ENCODE results near the gene PPP2R2B. TPM values are rescaled to one million over a fixed set of nuclear protein-coding genes. Genes with fewer than 3 reads are reported as not detected.

Gene PPP2R2B
- polyA plus RNA-seq, 1 donor = 11.5 TPM

DNA sequence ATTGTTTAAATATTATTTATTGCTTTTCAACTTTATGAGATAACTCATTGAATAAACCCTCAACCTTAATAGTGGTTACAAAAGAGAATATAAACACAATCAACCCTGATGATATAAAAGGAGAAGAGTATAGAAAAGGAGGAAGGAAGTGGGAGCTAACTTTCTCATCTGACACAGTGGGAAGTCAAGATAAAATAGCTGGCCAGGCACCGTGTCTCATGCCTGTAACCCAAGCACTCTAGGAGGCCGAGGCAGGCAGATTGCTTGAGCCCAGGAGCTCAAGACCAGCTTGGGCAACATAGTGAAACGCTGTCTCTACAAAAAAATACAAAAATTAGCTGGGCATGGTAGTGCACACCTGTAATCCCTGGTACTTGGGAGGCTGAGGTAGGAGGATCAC lies 93.5 kb downstream of the PPP2R2B start:
- no peak for DNase-seq

DNA sequence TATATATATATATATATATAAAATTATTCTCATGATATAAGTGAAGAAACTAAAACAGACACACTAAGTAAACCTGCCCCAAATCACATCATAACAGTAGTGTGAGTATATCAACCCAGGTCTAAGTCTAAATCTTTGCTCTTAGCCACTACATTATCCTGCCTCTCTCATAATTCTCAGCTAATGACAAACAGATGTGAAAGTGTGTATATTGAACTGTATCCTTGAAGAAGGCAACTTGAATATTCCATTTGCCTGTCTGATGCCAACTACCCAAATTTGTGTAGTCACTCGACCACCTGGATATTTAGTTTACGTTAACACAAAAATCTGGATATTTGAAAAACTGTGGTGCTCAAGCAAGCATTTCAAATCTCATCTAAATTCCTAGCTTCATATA lies 97.4 kb downstream of the PPP2R2B start:
- DNase-seq = no peak

DNA sequence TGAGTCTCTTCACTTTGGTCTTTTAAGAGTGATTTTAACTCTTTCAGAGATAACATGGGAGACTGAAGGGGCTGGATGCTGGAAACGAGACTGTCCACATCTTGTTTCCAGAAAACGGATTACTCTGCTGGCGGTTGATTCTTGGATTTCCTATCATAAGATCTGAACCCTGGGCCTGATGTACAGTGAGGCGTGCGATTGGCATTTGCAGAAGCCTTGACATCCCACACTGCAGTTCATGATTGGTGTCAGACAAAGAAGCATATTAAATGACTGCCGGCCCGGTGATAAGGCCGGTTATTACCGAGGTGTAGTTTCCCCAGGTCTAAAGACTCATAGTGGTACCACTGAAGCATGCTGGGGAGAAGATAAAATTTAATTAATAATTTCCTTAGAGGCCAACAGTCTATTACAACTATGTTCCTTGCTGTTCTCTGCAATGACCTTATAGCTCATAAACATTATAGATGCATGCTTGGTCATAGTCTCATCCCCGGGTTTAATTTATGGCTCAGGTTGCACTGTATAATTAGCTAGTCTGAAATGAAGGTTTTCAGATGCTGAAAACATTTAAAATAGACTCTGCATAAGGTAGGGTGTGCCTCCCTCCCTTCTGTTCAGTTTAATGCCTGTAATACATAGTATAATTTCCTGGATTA lies 99.2 kb downstream of the PPP2R2B start:
- DNase-seq = no peak

DNA sequence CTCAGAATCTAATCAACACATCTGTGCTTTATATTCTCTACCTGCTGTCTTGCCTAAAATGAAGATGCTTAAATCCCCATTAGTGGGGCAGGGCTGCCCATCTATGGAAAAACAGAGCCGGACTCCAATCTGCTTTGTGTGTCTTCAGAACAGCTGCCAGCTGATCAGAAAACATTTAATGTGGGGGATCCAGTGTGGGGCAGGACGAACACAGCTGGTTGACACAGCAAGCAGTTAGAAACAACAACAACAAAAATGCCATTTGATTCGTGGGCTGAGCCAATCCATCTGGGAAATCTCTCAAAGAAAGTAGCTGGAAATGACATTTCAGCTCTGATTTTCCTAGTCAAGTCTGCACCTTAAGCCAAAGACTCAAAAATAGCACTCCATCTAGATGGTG lies 99.8 kb downstream of the PPP2R2B start:
- DNase-seq = no peak

DNA sequence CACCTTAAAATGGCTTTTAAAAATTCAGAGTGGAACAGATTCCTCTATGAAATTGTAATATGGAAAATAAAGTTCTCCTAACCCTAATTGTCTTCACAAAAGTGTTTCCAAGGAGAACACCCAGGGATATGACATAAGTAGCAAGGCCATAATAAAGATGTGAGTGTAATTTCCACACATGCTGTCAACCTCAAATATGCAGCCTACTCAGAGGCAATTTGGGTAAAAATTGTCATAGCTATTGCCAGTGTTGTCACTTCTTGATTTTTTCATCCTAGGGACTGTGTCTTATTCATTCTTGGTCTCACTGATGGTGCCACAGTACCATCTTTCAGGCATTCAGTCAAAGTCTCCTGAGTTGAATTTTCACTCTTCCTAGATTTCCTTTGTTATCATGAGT lies 100.3 kb downstream of the PPP2R2B start:
- DNase-seq = no peak

DNA sequence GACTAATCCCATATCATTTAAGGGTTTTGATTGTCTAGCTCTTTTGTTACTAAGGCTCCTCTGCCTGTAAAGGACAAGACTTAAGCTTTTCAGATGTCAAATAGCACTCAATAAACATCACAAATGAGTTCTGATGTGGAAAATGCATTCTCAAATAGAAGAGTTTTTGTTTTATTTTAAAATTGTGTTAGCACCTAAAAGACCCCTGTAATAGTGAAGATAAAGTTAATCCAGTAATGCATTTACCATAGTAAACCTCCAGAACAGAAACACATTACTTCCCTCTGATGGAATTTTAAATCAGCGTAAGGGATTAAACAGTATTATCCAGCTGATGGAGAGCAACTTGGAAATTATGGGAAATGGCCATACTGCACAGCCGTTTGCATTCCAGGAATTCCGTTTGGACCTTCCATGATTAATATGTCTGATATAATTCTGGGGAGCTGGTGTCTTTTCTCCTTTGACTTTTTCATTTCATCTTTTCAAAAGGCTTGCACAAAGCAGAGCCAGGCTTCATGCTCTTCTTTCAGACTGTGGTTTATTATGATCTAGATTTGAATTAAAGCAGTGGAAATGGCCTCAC lies 105.6 kb downstream of the PPP2R2B start:
- no peak for DNase-seq

DNA sequence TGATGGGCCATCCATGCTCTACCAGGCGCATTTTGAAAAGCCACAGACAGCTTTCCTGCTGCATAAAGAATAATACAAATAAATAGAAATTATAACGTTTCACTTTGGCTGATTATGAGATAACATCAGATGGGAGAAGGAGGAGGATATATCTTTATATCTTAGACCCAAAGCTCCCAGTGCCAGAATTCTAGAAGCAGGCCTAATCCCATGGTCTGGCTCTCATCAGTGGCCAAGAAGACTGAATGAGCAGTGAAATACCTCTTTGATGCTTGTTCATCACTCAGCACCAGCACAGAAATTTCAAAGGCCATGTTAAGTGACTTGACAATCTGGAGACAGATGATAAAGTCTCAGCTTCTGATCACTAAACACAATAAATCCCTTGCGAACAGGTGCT lies 107.6 kb downstream of the PPP2R2B start:
- no peak for DNase-seq

DNA sequence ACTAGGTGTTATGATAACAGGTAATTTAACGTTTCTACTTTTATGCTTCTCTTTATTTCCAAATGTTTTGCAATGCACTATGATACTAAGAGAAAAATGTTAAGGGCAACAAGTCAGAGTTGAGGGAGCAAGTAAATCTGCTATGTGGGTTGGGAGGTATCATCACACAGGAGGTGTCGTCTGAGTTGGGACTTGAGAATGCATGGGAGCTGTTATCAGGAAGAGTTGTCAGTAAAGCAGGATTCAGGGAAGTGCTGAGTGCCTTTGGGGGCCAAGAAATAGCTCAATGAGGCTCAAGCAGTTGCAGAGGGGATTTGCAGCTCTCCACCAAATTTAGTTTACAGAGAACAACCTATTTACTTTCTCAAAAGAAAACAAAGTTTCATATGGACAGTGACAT lies 108.0 kb downstream of the PPP2R2B start:
- DNase-seq = no peak

DNA sequence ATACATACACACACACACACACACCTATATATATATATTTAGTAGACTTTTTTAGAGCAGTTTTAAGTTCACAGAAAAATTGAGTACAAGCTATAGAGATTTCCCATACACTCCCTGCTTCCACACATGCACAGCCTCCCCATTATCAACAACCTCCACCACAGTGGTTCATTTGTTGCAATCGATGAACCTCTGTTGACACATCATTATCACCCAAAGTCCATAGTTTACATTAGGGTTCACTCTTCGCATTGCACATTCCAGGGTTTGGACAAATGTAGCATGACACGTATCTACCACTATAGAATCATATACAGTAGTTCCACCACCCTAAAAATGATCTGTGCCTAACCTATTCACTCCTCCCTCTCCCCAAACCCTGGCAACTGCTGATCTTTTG lies 111.0 kb downstream of the PPP2R2B start:
- no peak for DNase-seq

DNA sequence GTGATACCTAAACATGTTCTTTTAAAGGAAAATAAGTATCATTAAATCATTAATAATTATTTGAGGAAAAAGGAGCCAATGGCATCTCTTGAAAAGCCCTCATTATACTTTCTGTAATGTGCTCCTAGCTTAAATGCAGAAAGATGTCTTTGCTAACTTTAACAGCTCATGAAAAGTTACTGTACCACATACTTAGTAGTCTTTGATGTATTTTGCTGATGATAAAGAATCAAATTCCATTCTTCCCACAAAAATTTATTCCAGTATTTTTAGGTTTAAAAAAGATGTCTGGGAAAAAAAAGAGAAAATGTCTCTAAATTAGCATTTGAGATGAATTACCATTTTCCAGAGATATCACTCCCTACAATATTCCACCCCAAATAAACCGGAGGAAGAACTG lies 112.5 kb downstream of the PPP2R2B start:
- DNase-seq = no peak

DNA sequence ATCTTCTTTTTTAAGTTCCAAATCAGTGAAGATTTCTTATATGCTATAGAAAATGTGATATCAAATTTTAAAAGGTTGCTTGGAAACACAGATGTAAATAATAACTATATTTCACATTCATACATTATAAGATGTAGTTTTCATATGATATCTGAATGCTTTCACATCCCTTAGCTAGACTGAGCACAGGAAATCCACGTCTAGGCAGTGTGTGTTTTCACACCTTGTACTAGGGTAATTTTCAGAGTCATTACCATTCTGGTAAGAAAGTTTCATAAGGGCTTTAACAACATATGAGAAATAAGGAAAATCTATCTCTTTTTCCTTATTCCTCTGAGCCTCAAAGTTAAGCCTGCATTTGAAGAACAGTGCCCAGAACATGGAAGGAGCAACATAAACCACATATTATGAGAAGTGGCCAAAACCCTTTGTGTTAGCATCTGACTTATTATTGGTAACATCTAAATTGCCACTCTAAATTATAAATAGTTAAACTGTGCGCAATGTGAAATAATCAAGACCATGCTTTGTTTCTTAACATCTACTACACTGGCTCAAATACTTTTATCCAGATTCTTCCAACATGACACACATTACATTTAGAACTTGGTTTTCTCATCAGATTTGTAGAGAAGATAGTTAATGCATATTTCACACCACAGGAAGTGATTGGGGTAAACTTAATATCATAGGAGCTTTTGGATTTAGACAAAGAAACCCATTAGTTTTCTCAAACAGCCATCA lies 113.3 kb downstream of the PPP2R2B start:
- DNase-seq = no peak

DNA sequence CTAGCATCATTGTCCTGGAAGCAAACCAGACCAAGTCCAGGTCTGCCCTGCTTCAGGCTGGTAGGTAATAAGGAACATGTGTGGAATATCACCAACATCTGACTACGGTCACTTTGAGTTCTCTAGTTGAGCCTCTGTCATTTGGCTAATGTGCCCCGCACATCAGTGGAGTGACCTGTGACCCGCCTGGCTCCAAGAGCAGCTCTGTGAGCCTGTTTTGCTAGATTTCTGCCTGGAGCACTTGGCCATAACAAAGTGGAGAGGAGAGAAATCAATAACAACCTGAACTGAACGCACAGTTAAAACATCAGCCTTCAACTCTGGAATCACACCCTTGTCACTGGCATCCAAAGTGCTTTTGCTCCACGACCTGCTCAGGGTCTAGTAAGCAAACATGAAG lies 115.7 kb downstream of the PPP2R2B start:
- DNase-seq = no peak

DNA sequence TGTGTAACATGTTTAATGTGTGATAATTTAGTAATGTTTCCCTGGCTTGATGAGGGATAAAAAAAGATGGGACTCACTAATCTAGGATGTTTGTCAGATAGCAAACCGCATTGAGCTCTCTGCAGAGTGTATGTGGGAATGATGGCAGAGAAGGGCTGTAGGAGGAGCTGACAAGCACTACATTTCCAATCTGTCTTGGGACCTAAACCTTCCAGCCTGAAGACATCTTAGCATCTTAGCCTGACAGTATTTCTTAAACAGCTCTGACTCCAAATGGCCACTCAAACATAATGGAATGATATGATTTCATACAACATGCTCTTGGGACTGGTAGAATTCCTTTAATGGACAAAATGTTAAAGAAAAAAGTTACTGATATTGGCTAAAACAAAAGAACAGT lies 116.7 kb downstream of the PPP2R2B start:
- no peak for DNase-seq

DNA sequence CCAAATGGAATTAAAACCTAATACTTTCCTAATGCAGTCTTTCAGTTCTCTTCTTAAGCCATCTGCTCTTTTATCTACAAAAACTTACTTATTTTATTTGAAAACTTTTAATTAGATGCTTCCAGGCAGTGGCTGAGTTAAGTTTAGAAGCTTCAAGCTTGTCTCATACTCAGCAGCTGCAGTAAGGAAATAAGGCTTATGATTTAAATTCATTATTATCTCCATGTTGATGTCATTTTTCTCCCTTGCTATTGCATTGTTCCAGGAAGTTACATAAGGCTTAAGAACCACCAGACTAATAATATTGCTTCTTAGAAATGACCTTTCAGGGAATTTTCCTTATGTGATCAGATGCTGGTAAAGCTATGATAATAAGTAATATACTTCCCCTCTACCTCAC lies 119.6 kb downstream of the PPP2R2B start:
- no peak for DNase-seq

DNA sequence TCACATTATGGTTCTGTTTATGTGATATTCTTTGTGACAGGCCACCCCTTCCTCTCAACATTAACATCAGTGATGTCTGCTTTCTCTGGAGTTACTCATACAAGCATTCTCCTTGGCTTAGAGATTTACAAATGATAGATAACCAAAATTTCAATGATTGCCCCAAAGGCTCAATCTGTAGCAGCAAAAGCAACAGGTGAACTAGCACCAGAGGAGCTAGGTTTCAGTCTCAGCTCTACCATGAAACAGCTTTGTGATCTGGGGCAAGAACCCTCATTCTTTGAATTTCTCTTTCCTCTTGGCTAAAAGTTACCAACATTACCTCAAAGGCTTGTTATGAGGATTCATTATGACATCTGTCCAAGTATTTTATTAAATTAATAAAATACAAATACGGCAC lies 120.5 kb downstream of the PPP2R2B start:
- DNase-seq = no peak

DNA sequence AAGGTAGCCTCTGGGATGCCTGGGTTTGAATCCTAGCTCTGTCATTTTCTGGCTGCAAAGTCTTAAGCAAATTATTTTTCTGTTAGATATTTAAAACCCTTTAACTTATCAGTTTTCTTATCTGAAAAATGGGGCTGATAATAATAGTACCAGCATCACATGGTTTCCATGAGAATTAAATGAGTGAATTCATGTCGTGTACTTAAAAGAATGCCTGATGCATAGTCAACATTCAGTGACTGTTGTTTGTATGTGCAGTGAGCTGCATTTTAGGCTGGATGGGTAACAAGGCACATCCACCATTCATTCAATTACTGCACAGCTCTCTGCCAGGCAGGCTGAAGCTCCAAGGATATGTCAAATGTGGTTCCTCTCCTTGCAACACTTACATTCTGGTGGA lies 122.0 kb downstream of the PPP2R2B start:
- no peak for DNase-seq

DNA sequence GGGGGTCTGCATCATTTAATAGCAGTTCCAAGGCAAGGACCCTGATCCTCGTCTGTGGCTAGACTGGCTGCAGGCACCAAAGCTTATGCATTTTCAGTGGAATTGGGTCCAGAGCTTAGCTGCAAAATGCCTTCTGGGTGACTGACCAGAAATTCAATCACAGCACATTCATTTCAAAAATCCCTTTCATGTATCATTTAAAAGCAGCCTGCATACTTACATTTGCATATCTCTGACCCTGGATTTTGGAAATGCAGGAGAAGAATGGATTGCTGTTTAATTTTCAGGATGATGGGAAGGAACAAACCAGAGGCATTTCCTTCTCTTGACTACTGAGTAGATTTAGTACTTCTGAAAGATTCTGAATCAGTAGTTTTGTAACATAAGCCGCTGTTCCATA lies 122.8 kb downstream of the PPP2R2B start:
- no peak for DNase-seq

DNA sequence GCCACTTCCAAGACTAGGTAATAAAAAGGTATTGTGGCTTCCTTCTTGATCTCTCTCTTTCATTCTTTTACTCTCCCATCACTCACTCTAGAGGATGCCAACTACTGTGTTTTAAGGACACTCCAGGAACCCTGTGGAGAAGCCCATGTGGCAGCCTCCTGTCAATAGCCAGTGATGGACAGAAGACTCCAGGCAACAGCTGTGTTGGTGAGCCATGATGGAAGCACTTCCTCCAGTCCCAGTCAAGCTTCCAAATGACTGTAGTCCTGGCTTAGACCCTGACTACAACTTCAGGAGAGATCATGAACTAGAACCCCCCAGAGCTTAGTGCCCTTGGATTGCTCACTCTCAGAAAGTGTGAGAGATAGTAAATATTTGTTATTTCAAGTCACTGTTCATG lies 123.9 kb downstream of the PPP2R2B start:
- DNase-seq = no peak

DNA sequence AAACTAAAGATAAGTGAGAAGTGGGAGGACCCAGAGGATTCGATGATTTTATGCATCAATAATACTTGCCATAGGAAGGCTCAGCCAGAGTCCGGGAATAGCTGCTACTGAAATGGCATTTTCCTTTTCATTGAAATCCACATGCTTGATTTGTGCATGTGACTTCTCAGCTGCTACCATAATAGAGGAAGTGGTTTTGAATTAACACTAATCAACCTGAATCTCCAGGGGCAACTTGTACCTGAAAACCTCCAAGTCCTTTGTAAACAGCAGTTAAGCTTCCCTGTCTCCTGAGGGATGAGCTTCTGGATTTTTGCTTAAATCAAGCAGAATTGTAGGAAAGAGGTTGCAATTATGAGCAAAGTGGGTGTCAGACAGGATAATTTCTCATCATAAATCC lies 124.9 kb downstream of the PPP2R2B start:
- no peak for DNase-seq

DNA sequence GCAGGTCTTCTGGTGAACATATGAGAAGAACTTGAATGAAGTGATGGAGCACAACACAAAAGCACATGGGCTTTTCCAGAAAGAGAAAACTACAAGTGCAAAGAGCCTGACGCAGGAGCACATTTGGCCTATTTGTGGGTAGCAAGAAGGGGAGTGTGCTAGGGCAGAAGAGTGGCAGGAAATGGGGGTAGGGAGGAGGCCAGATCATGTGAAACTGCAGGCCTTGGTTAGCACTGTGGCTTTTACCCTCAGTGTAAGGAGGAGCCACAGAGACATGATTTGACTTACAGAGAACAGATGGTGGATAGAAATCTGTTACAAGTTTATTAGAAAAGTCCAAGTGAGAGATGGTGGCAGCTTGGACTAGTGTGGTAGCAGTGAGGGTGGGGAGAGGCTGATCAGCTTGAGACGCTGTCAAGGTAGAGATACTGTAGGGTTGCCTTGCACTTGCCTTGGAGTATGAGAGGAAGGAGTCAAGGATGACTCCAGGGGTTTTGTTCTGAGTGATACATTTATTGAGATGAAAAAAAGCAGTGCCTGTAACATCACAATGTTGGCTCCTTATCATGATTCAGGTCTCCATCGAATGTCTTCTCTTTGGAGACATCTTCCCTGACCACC lies 126.7 kb downstream of the PPP2R2B start:
- DNase-seq = no peak

DNA sequence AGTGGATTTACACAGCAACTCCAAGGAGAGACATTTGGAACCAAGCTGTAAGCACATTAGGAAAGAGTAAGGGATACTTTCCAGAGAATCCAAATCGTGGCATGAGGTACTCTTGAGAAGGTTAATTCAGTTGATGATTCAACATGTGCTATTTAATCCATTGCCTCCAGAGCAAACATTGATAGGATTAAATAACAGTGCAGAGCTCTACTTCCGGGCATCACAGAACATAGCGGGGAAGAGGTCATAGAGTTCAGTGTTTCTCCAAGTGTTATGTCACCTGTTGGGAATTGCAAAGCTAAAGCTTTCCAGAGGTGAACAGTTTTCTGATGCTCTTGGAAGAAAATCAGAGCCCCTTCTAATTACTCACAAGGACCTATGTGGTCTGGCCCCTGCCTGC lies 127.5 kb downstream of the PPP2R2B start:
- DNase-seq = no peak

DNA sequence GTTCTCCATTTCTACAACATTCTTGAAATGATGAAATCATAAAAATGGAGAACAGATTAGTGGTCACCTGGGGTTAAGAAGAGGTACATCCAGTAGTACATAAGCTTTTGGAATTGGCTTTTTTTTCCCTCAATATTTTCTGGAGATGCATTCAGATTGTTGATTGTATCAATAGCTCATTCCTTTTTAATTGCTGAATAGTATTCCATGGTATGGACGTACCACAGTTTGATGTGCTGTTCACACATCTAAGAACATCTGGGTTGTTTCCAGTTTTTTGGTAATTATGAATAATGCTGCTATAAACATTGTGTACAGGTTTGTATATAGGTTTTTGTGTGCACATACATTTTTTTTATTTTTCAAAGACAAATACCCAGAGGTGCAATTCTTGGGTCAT lies 130.0 kb downstream of the PPP2R2B start:
- no peak for DNase-seq

DNA sequence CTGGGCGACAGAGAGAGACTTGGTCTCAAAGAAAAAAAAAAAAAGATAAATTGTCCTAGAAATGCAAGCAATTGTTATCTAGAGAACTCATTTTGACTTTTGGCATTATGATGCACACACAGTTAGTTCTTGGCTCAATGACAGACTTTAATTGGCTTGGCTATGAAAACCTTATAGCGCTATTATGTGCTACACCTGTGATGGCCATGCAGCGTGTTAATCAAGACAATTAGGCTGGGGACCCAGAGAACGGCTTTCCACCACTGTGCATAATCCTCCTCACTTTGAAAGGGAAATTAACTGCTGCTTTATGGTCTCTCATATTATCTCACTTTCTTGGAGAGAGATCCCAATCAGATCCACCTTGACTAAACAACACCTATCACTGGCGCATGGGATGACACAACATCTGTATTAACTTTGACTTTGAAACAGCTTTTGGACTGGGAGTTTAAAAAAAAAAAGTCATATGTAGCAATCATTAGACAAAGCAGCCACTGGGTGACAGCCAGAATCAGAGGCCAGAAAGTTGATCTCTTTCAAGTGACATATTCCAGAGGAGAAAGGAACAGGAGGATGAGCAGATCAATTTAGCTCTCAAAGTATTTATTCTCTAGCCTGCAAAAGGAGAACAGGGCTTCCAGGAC lies 132.5 kb downstream of the PPP2R2B start:
- no peak for DNase-seq
